Measurements from ENCODE around the gene KIAA0825. TPM values are rescaled to one million over a fixed set of nuclear protein-coding genes. Genes with fewer than 3 reads are reported as not detected.
A peak's percentile ranks its signal among the peaks of the same experiment; 100 is the strongest.

KIAA0825 gene
- total RNA-seq, 1 experiment from 2014 or later = 0.08 TPM

GRCh38 chr5:94249430-94249829, 369.0 kb downstream of the KIAA0825 start:
- DNase-seq (ENCODE audit: low read depth, low spot score) = no peak
- in situ Hi-C loops (cut with HindIII; ENCODE audit: low pct_unique_long_range_greater_than_20kb, low sequenced_read_pairs) = no loop called here

- in situ Hi-C loops (cut with HindIII; ENCODE audit: low pct_unique_long_range_greater_than_20kb, low sequenced_read_pairs) = no loop called here
These were observed 370.1 kb downstream of the KIAA0825 start for GRCh38 chr5:94248175-94248875.

GRCh38 chr5:94245608-94246007, 372.8 kb downstream of the KIAA0825 start:
- DNase-seq (ENCODE audit: low read depth, low spot score) = no peak

More at GRCh38 chr5:94248175-94248875, 370.1 kb downstream of the KIAA0825 start:
- DNase-seq (ENCODE audit: low read depth, low spot score) = no peak

GRCh38 chr5:94244921-94245320, 373.5 kb downstream of the KIAA0825 start:
- in situ Hi-C loops (cut with HindIII; ENCODE audit: low pct_unique_long_range_greater_than_20kb, low sequenced_read_pairs) = no loop called here
- no peak for DNase-seq (ENCODE audit: low read depth, low spot score)

More at GRCh38 chr5:94245608-94246007, 372.8 kb downstream of the KIAA0825 start:
- in situ Hi-C loops (cut with HindIII; ENCODE audit: low pct_unique_long_range_greater_than_20kb, low sequenced_read_pairs) = no loop called here

DNA sequence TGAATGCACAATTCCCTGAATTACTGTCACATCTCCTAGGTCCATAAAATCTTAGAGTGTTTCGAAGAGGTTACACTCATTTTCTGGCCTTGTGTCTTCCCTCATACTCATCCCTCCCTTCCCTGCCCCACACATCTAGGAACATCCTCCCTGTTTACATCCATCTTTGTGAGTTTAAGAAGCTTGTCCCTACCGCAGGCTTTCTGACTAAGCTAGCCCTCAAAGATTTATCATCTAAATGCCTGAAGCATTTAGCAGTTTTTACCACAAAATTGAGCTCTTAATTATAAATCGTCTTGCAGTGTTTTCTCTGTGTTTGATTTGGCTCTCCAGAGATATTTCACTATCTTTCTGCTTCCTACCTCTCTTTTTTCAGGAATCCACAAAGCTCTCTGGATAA, 374.8 kb downstream of the KIAA0825 start:
- in situ Hi-C loops (cut with HindIII; ENCODE audit: low pct_unique_long_range_greater_than_20kb, low sequenced_read_pairs) = no loop called here
- no peak for DNase-seq (ENCODE audit: low read depth, low spot score)

DNA sequence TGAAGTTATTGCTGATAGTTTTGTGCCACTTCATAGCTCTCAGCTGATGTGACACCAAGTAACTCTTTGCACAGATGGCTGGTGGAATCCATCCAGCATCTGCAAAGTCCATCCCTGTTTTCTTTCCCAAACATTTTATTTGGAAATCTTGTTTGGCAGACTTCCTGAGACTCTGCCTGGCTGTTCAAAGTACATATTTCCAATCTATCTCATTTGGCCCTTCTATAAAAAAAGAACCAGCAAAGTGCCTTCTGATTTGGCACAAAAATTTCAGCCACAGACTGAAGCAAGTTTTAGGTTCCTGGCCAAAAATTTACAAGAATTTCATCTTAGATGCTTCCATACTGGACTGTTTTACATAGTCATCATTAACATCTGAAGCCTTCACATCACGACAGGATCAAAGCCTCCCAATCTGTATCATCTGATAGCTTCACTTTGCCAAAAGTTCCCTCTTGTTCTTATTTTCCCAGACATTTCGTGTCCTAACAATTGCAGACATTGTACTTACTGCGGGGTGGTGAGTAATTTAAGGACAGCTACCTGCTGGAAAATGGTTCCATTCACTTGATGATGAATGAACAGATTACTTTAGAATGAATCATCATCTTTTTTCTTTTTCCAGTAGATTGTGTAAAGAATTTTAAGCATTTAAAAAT, 377.3 kb downstream of the KIAA0825 start:
- DNase-seq (ENCODE audit: low read depth, low spot score) = peak; percentile 85
- in situ Hi-C loops (cut with HindIII; ENCODE audit: low pct_unique_long_range_greater_than_20kb, low sequenced_read_pairs) = no loop called here

DNA sequence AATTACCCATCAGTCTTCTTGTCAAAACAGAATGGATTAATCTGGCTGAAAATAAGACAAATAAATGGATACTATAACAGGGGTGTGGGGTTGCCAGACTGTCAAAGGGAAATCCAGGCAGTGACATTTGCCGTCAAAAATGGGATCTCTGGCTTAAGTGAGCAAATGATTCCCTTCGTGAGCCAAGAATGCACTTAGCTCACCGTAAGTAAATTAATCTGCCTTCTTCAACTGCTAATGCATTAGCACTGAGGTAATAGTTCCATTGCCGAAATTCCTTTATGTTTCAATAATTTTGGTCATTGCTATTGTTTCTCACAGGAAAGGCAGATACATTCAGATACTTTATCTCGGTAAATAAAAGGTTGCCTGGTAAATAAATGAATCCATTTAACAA, 377.8 kb downstream of the KIAA0825 start:
- in situ Hi-C loops (cut with HindIII; ENCODE audit: low pct_unique_long_range_greater_than_20kb, low sequenced_read_pairs) = no loop called here
- DNase-seq (ENCODE audit: low read depth, low spot score) = no peak

GRCh38 chr5:94240134-94240533, 378.3 kb downstream of the KIAA0825 start:
- in situ Hi-C loops (cut with HindIII; ENCODE audit: low pct_unique_long_range_greater_than_20kb, low sequenced_read_pairs) = no loop called here
- DNase-seq (ENCODE audit: low read depth, low spot score) = no peak

DNA sequence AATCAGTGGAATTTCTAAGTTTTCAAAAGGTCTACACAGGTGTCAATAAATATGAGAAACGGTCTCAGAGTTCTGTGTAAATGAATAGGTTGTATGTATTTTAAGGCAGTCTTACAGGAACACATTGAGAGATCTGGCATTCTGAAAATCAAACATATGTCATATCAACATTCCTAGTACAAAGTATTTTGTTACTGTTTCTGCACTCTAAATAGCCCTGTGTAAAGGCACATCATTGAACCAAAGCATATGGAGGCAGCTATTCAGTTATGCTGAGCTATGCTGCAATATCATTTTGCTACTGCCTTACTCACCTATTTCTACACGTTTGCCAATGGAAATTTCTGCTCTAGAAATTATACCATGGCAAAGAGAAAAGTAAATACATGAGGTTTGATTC, 379.1 kb downstream of the KIAA0825 start:
- in situ Hi-C loops (cut with HindIII; ENCODE audit: low pct_unique_long_range_greater_than_20kb, low sequenced_read_pairs) = no loop called here
- DNase-seq (ENCODE audit: low read depth, low spot score) = no peak

- DNase-seq (ENCODE audit: low read depth, low spot score) = no peak
- in situ Hi-C loops (cut with HindIII; ENCODE audit: low pct_unique_long_range_greater_than_20kb, low sequenced_read_pairs) = no loop called here
These were observed 383.4 kb downstream of the KIAA0825 start for GRCh38 chr5:94234987-94235386.

DNA sequence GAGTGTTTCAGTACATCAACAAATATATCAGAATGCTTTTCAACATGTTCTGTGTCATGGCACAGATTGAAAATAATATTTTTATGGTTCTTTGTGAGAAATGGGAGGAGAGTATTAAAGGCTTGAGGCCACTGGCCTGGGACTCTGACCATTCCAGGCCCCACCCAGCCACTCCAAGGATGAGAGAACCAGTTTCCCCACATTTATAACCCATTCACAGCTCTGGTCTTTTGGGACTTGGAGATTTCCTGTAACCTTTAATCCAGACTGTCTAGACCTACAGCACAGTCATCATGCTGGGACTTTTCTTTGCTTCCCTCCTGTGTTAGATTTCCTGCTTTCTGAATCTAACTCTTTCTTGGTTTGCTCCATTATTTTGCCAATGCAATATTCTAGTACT, 389.6 kb downstream of the KIAA0825 start:
- no peak for DNase-seq (ENCODE audit: low read depth, low spot score)
- in situ Hi-C loops (cut with HindIII; ENCODE audit: low pct_unique_long_range_greater_than_20kb, low sequenced_read_pairs) = no loop called here

DNA sequence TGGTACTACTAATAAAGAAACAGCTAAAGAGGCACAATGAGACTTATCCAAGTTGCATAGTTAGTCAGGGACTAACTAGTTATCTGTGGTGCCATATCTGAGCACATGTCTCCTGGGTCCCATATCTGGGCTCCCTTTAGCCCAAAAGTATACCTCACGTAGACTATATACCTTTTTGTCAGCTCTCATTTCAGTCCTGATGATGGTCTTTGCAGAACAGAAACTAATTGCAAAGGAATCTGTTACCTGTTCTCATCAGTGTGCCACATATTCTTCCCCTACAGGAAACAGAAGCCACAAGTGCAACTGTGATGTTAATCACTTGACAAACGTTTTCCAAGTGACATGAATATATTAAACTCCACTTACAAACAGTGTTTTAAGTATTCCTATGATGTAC, 395.2 kb downstream of the KIAA0825 start:
- DNase-seq (ENCODE audit: low read depth, low spot score) = no peak
- in situ Hi-C loops (cut with HindIII; ENCODE audit: low pct_unique_long_range_greater_than_20kb, low sequenced_read_pairs) = no loop called here

DNA sequence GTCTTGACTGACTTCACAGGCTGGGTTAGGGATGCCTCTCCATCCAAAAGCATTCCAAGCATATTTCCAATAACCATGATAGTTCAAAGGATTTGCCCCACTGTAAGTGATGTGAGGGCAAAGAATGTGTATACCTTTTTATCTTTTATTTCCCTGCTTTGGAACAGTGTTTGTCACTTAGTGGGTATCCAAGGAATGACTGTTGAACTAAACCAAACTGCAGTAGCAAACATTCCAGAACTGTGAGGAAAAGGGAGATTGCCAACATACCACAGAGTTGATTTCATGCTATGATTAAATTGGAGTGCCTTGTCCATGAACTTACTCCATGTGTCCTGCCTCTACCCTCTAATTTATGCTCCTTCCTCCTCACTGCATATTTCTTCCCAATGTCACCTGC, 400.0 kb downstream of the KIAA0825 start:
- DNase-seq (ENCODE audit: low read depth, low spot score) = no peak
- in situ Hi-C loops (cut with HindIII; ENCODE audit: low pct_unique_long_range_greater_than_20kb, low sequenced_read_pairs) = no loop called here

GRCh38 chr5:94217745-94218144, 400.7 kb downstream of the KIAA0825 start:
- DNase-seq (ENCODE audit: low read depth, low spot score) = no peak
- in situ Hi-C loops (cut with HindIII; ENCODE audit: low pct_unique_long_range_greater_than_20kb, low sequenced_read_pairs) = no loop called here

GRCh38 chr5:94217216-94217615, 401.2 kb downstream of the KIAA0825 start:
- no peak for DNase-seq (ENCODE audit: low read depth, low spot score)

DNA sequence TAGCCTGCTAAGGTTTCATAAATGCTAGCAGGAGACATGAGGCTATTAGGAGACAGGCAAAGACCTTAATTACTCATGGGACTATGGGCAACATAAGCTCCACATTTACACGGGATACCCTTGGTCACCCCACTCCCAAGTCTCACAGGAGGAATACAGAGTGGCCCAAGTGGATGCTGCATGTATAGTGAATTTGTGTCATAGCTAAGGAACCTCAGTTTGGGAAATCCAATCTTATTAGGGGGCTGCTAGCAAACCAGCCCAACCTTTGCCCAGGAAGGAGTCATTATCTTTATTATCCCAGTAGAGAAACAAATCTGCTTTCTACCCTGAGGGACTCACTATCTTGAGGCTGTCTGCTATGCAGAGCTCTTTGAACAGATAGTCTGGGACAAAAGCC, 405.9 kb downstream of the KIAA0825 start:
- in situ Hi-C loops (cut with HindIII; ENCODE audit: low pct_unique_long_range_greater_than_20kb, low sequenced_read_pairs) = no loop called here
- DNase-seq (ENCODE audit: low read depth, low spot score) = no peak

More at GRCh38 chr5:94217216-94217615, 401.2 kb downstream of the KIAA0825 start:
- in situ Hi-C loops (cut with HindIII; ENCODE audit: low pct_unique_long_range_greater_than_20kb, low sequenced_read_pairs) = no loop called here

DNA sequence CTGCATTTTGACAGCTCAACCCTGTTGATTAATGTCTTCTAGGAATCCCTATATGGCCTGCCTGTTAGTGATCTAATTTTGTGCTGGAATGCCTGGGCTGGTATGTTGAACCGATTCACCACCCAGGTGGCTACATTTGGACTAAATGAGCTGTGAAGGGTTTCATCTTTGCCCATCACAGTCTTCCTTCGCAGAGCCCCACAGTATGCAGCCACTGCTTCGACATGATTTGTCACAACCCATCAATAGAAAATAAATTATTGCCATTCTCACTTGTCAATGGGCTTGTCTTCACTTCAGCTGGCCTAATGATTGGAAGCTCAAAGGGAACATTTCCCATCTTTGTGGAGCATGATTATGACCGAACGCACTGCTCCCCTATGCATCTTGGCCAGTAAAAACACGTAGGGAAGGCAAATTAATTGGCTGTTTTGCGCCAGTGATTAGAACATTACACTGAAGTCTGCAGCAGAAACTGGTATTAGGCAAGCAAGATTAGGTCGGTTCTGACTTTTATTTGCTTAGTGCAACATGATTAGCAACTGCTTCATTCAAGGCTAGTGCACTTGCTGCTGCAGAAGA, 408.5 kb downstream of the KIAA0825 start:
- in situ Hi-C loops (cut with HindIII; ENCODE audit: low pct_unique_long_range_greater_than_20kb, low sequenced_read_pairs) = no loop called here
- DNase-seq (ENCODE audit: low read depth, low spot score) = no peak

DNA sequence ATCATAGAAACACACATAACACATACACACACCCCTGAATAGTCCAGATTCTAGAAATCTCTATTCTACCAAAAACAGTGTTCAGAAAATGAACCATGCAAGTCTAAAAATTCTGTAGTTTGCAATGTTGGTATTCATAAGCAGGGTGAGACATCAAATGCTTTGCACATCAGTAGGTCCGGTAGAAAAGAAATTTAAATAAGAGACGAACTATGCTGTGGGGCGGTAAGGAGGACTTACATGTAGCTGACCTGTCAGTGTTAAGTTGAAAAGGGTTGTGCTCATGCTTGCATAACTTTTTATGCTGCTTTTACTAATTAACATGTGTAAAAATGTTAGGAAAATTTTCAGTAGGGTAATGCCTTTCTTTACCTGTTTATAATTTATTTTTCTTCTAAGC, 409.1 kb downstream of the KIAA0825 start:
- in situ Hi-C loops (cut with HindIII; ENCODE audit: low pct_unique_long_range_greater_than_20kb, low sequenced_read_pairs) = no loop called here
- DNase-seq (ENCODE audit: low read depth, low spot score) = no peak

DNA sequence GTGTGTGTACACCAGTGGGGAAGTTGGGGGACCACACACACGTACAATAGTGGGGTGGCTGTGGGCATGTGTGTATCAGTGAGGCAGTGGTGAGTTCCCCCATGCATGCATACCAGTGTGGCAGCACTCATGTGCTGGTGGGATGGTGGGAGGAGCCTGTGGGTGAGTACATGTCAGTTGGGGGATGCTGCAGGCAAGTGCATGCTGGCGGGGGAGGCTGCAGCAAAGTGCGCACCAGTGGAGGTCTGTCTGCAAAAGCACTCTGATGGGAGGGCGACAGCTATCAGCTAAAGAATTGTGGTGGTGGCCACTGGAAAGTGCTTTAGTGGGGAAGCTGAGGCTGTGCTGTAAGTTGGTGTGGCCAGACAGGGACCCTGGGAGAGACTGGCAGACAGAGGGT, 418.8 kb downstream of the KIAA0825 start:
- in situ Hi-C loops (cut with HindIII; ENCODE audit: low pct_unique_long_range_greater_than_20kb, low sequenced_read_pairs) = no loop called here
- DNase-seq (ENCODE audit: low read depth, low spot score) = no peak
